ENCODE data around the gene MYT1. TPM values are rescaled to one million over a fixed set of nuclear protein-coding genes. Genes with fewer than 3 reads are reported as not detected.
"Not testable (repeated sequence)": the region's sequence is repeated elsewhere in the genome, so short reads cannot be mapped to it uniquely, and the experiment has no call there.

The MYT1 gene
- total RNA-seq, 4 donors from 2014 or later = 0.34 TPM; not detected in 3

DNA sequence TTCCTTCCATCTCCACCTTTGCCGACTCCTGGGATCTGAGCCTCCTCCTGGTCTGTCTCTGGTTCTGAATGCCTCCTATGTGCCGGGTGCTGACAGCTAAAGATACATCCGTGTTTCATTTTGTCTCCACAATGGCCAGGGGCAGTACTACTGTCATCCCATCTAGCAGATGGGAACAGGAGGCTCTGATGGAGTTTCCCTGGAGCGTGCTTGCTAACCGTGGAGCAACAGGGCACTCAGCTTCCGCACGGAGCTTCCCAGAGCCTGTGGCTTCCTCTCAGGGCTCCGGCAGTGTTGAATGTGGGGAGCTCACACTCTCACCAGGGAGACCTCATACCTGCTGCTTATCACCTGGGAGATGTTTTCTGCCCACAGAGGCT is 45.0 kb upstream of the MYT1 start:
- WGBS = 67% methylated on average over 4 of the region's 8 CpGs
- Histone ChIP-seq H3K27ac (no peak overlapping the region), H3K4me1 (peaks cover 8% of the 10 kb centered on the region), H3K27me3 (peaks cover 21% of the 10 kb centered on the region), H3K4me3 (no peak overlapping the region), H3K36me3 (no peaks in the 10 kb centered on the region), H3K9me3 (no peaks in the 10 kb centered on the region)
- DNase-seq (ENCODE audit: low spot score in 2 of 2) = peak; percentile 36 to 67
- TF ChIP-seq, protein P1, sequence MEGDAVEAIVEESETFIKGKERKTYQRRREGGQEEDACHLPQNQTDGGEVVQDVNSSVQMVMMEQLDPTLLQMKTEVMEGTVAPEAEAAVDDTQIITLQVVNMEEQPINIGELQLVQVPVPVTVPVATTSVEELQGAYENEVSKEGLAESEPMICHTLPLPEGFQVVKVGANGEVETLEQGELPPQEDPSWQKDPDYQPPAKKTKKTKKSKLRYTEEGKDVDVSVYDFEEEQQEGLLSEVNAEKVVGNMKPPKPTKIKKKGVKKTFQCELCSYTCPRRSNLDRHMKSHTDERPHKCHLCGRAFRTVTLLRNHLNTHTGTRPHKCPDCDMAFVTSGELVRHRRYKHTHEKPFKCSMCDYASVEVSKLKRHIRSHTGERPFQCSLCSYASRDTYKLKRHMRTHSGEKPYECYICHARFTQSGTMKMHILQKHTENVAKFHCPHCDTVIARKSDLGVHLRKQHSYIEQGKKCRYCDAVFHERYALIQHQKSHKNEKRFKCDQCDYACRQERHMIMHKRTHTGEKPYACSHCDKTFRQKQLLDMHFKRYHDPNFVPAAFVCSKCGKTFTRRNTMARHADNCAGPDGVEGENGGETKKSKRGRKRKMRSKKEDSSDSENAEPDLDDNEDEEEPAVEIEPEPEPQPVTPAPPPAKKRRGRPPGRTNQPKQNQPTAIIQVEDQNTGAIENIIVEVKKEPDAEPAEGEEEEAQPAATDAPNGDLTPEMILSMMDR (IDR thresholded peaks at IDR 0.05) = no peak
- TF ChIP-seq POLR2A (IDR thresholded peaks at IDR 0.05) (no peak), EP300 (IDR thresholded peaks at IDR 0.05) (no peak), POLR2AphosphoS5 (IDR thresholded peaks at IDR 0.05) (no peak)

DNA sequence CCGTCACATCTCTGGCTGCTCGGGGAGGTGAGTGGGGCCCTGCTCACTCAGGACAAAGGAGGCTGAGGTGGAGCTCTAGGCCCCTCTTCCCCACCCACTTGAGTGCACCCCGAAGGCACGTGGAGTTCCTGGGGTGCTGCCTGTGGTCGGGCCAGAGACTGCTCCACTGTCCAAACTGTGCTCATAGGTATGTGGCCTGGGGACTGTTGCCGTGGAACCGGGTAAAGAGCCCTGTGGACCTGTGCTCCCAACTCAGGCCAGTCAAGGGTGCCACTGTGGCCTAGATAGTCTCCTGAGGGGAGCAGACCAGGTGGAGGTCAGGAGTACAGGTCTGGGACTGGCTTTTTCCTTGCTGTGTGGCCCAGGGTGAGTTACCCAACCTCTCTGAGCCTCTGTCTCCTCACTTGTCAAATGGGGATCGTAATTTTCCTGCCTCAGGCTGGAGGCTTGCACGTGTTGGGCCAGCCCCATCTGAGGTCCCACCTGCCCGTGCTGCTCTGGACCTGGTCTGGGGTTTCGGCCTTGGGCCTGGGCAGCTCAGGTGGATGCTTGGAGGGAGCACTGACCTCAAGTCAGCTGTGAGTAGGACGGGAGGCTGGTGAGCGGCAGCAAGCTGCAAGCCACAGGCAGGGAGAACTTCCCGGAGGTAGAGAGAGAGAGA is 44.4 kb upstream of the MYT1 start:
- WGBS = 68% methylated on average over 8 of the region's 14 CpGs
- peak; percentile 33 to 60 for DNase-seq (ENCODE audit: low spot score in 2 of 2)
- peaks cover 23% of the 10 kb centered on the region for H3K27me3 ChIP-seq
- peak overlapping the region; percentile 21 for H3K4me3 ChIP-seq
- H3K4me1 ChIP-seq = peaks cover 8% of the 10 kb centered on the region
- no peaks in the 10 kb centered on the region for H3K36me3 ChIP-seq
- H3K27ac ChIP-seq = no peak overlapping the region
- H3K9me3 ChIP-seq = no peaks in the 10 kb centered on the region
- TF ChIP-seq, protein P1 (IDR thresholded peaks at IDR 0.05) = no peak
- no peak for TF ChIP-seq POLR2AphosphoS5 (IDR thresholded peaks at IDR 0.05)
- TF ChIP-seq EP300 (IDR thresholded peaks at IDR 0.05) = no peak
- TF ChIP-seq POLR2A (IDR thresholded peaks at IDR 0.05) = no peak

DNA sequence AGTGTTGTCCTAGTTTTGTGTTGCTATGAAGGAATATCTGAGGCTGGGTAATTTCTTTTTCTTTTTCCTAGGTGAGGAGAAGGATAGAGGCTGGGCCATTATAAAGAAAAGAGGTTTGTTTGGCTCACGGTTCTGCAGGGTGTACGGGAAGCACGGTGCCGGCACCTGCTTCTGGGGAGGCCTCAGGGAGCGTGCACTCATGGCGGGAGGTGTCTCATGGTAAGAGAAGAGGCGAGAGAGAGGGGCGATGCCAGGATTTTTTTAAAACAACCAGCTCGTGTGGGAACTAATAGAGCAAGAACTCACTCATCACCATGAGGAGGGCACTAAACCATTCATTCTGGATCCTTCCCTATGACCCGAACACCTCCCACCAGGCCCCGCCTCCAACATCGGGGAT is 42.7 kb upstream of the MYT1 start:
- TF ChIP-seq EP300 (IDR thresholded peaks at IDR 0.05) (no peak), POLR2AphosphoS5 (IDR thresholded peaks at IDR 0.05) (no peak), POLR2A (IDR thresholded peaks at IDR 0.05) (no peak)
- TF ChIP-seq, protein P1 (IDR thresholded peaks at IDR 0.05) = no peak
- Histone ChIP-seq H3K27ac (no peak overlapping the region), H3K9me3 (no peaks in the 10 kb centered on the region), H3K36me3 (no peaks in the 10 kb centered on the region), H3K4me3 (no peak overlapping the region), H3K27me3 (peaks cover 27% of the 10 kb centered on the region), H3K4me1 (peaks cover 8% of the 10 kb centered on the region)
- peak; percentile 16 to 26 for DNase-seq (ENCODE audit: low spot score in 2 of 2)
- 81% methylated on average over 12 of the region's 12 CpGs for WGBS

DNA sequence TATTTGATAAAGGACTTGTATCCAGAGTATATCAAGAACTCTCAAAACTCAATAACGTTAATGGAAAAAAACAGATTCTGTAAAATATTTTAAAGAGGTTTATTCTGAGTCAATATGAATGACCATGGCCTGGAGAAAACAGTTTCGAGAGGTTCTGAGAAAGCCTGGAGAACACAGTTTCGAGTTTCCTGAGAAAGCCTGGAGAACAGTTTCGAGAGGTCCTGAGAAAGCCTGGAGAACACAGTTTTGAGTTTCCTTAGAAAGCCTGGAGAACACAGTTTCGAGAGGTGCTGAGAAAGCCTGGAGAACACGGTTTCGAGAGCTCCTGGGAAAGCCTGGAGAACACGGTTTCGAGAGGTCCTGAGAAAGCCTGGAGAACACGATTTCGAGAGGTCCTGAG is 41.3 kb upstream of the MYT1 start:
- WGBS = 87% methylated on average over 11 of the region's 11 CpGs
- H3K4me3 ChIP-seq; H3K4me1 ChIP-seq; H3K36me3 ChIP-seq; DNase-seq (ENCODE audit: low spot score in 2 of 2); H3K9me3 ChIP-seq; H3K27ac ChIP-seq: not testable (repeated sequence)
- peaks cover 29% of the 10 kb centered on the region for H3K27me3 ChIP-seq

DNA sequence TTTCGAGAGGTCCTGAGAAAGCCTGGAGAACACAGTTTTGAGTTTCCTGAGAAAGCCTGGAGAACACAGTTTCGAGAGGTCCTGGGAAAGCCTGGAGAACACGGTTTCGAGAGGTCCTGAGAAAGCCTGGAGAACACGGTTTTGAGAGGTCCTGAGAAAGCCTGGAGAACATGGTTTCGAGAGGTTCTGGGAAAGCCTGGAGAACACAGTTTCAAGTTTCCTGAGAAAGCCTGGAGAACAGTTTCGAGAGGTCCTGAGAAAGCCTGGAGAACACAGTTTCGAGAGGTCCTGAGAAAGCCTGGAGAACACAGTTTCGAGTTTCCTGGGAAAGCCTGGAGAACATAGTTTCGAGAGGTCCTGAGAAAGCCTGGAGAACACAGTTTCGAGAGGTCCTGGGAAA is 40.7 kb upstream of the MYT1 start:
- H3K27me3 ChIP-seq = peaks cover 35% of the 10 kb centered on the region
- not testable (repeated sequence) for H3K36me3 ChIP-seq, H3K4me3 ChIP-seq, H3K27ac ChIP-seq, H3K9me3 ChIP-seq, H3K4me1 ChIP-seq
- 87% methylated on average over 11 of the region's 11 CpGs for WGBS
- peak in 1 of 2 donors; percentile 5 for DNase-seq (ENCODE audit: low spot score in 2 of 2)

DNA sequence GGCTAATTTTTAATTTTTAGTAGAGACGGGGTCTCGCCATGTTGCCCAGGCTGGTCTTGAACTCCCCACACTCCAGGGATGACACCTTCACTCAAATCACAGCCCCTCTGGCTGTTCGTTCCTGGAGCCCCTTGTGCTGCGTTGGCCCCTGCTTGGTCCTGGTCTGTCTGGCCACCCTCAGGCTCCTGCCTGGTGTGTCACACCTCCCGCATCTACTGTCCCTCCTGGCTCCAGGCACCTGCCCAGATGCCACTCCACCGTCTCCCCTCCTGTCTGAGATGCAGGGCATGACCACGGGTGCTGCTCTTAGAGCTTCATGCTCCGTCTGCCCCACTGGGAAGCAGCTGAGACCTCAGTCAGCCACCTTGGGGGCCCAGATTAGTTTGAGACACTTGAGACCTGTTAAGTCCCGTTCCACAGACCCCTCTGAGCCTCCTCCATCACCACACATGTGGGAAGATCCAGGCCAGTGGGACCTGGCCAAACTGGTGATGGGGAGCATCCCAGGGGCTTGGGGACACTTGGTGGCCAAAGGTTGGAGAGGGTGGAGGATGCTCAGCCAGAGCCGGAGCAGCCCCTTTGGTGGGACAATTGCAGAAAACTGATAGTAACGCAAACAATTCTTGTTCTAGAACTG is 35.0 kb upstream of the MYT1 start:
- no peak overlapping the region for H3K27ac ChIP-seq
- DNase-seq (ENCODE audit: low spot score in 2 of 2) = peak; percentile 38 to 44
- TF ChIP-seq, protein P1 (IDR thresholded peaks at IDR 0.05) = no peak
- TF ChIP-seq POLR2AphosphoS5 (IDR thresholded peaks at IDR 0.05) (no peak), POLR2A (IDR thresholded peaks at IDR 0.05) (no peak), EP300 (IDR thresholded peaks at IDR 0.05) (no peak)
- 90% methylated on average over 11 of the region's 11 CpGs for WGBS
- no peaks in the 10 kb centered on the region for H3K36me3 ChIP-seq
- peaks cover 39% of the 10 kb centered on the region for H3K27me3 ChIP-seq
- no peaks in the 10 kb centered on the region for H3K4me1 ChIP-seq
- H3K9me3 ChIP-seq = no peaks in the 10 kb centered on the region
- H3K4me3 ChIP-seq = no peak overlapping the region
